Trophoblast cell (in vitro differentiated cells and primary cell): Measurements from ENCODE around the gene MAGI1.

Experiments used
- DNase-seq, 2 donors: peaks; one replicate each; pipeline ENCODE4 v3.0.0-alpha.2; 2016
- H2AFZ ChIP-seq: 2 replicates; pipeline ENCODE4 v1.6.1; 2013; ENCODE audit warnings: low read length, moderate library complexity, mild to moderate bottlenecking; ENCODE audit not compliant: insufficient read depth, poor library complexity
- H2AK5ac ChIP-seq: 2 replicates; pipeline ENCODE4 v1.6.1; 2013; ENCODE audit warnings: mild to moderate bottlenecking, low read length
- H2BK120ac ChIP-seq: 2 replicates; pipeline ENCODE4 v1.6.1; 2013; ENCODE audit warnings: low read length, mild to moderate bottlenecking, moderate library complexity; ENCODE audit not compliant: insufficient read depth, poor library complexity
- H2BK12ac ChIP-seq: 2 replicates; pipeline ENCODE4 v1.6.1; 2013; ENCODE audit warnings: mild to moderate bottlenecking, low read length, moderate library complexity
- H2BK5ac ChIP-seq: 2 replicates; pipeline ENCODE4 v1.6.1; 2013; ENCODE audit warnings: low read length, low read depth, moderate library complexity, mild to moderate bottlenecking; ENCODE audit not compliant: poor library complexity
- H3K14ac ChIP-seq: 2 replicates; pipeline ENCODE4 v1.6.1; 2013; ENCODE audit warnings: mild to moderate bottlenecking, low read length
- H3K18ac ChIP-seq: 2 replicates; pipeline ENCODE4 v1.6.1; 2013; ENCODE audit warnings: mild to moderate bottlenecking, low read length
- H3K23ac ChIP-seq: 2 replicates; pipeline ENCODE4 v1.6.1; 2013; ENCODE audit warnings: low read length
- H3K27ac ChIP-seq: 2 replicates; pipeline ENCODE4 v1.5.1; 2013; ENCODE audit warnings: low read depth, mild to moderate bottlenecking, inconsistent platforms, low read length, moderate library complexity
- H3K27me3 ChIP-seq: 2 replicates; pipeline ENCODE4 v1.6.1; 2013; ENCODE audit warnings: inconsistent platforms, mild to moderate bottlenecking, low read length, moderate library complexity; ENCODE audit not compliant: insufficient read depth
- H3K36me3 ChIP-seq, 2 experiments: 1 replicate in 1 of 2; 2 replicates in 1 of 2; pipeline ENCODE4 v1.6.1; 2013; ENCODE audit warnings: low read length in 2 of 2, mild to moderate bottlenecking in 2 of 2, moderate library complexity in 1 of 2; ENCODE audit not compliant: insufficient read depth in 2 of 2, control insufficient read depth in 1 of 2
- H3K4ac ChIP-seq: 2 replicates; pipeline ENCODE4 v1.6.1; 2013; ENCODE audit warnings: low read depth, mild to moderate bottlenecking, low read length, moderate library complexity
- H3K4me1 ChIP-seq, 2 experiments: 1 replicate in 1 of 2; 2 replicates in 1 of 2; pipeline ENCODE4 v1.6.1; 2013; ENCODE audit warnings: low read length in 2 of 2, mild to moderate bottlenecking in 2 of 2, moderate library complexity in 1 of 2; ENCODE audit not compliant: insufficient read depth in 2 of 2, control insufficient read depth in 1 of 2
- H3K4me2 ChIP-seq: 2 replicates; pipeline ENCODE4 v1.6.1; 2013; ENCODE audit warnings: inconsistent platforms, mild to moderate bottlenecking, low read length, moderate library complexity
- H3K4me3 ChIP-seq: 2 replicates; pipeline ENCODE4 v1.5.1; 2013; ENCODE audit warnings: mild to moderate bottlenecking, low read depth, low read length, inconsistent platforms
- H3K79me1 ChIP-seq: one replicate; pipeline ENCODE4 v1.6.1; 2013; ENCODE audit warnings: low read length
- H3K79me2 ChIP-seq: 2 replicates; pipeline ENCODE4 v1.6.1; 2013; ENCODE audit warnings: low read length, mild to moderate bottlenecking; ENCODE audit not compliant: control insufficient read depth, insufficient read depth, poor library complexity
- H3K9ac ChIP-seq: 2 replicates; pipeline ENCODE4 v1.6.1; 2013; ENCODE audit warnings: mild to moderate bottlenecking, low read length
- H3K9me3 ChIP-seq: 2 replicates; pipeline ENCODE4 v1.6.1; 2013; ENCODE audit warnings: low read depth, mild to moderate bottlenecking, control low read depth, inconsistent platforms, low read length; ENCODE audit not compliant: insufficient read depth
- H4K12ac ChIP-seq: 2 replicates; pipeline ENCODE4 v1.6.1; 2013; ENCODE audit warnings: low read depth, mild to moderate bottlenecking, low read length, moderate library complexity
- H4K8ac ChIP-seq: 2 replicates; pipeline ENCODE4 v1.6.1; 2013; ENCODE audit warnings: low read depth, mild to moderate bottlenecking, low read length, moderate library complexity
- H4K91ac ChIP-seq: one replicate; pipeline ENCODE4 v1.6.1; 2013; ENCODE audit warnings: low read depth, mild to moderate bottlenecking, low read length, moderate library complexity
- WGBS: extraction: QIAGEN DNeasy Blood & Tissue Kit; methylation state at CpG from one replicate; pipeline ENCODE4 v1.1.7; 2013; ENCODE audit warnings: missing lambda C conversion rate; ENCODE audit not compliant: insufficient read length, insufficient coverage; ENCODE audit errors: extremely low coverage; 5-methylcytosine and 5-hydroxymethylcytosine counted together

MAGI1 gene

GRCh38 chr3:65576966-65577365 is 461.8 kb downstream of the MAGI1 start:
- Histone ChIP-seq H2AK5ac (no peak overlapping the region), H2BK5ac (no peak overlapping the region), H3K27me3 (no peaks in the 10 kb centered on the region), H2AFZ (no peak overlapping the region), H4K8ac (no peak overlapping the region), H2BK12ac (no peak overlapping the region), H3K27ac (no peak overlapping the region), H3K23ac (no peak overlapping the region), H3K79me2 (no peaks in the 10 kb centered on the region), H4K91ac (no peak overlapping the region), H3K9me3 (no peaks in the 10 kb centered on the region), H3K9ac (no peak overlapping the region), H4K12ac (no peak overlapping the region), H3K14ac (no peak overlapping the region), H3K79me1 (no peaks in the 10 kb centered on the region), H3K36me3 (no peaks in the 10 kb centered on the region), H3K18ac (no peak overlapping the region), H2BK120ac (no peak overlapping the region), H3K4ac (no peak overlapping the region), H3K4me3 (no peak overlapping the region), H3K4me1 (no peaks in the 10 kb centered on the region), H3K4me2 (no peak overlapping the region)
- DNase-seq: no peak
- WGBS: no CpG with 5 or more reads among the region's 2 CpGs

DNA sequence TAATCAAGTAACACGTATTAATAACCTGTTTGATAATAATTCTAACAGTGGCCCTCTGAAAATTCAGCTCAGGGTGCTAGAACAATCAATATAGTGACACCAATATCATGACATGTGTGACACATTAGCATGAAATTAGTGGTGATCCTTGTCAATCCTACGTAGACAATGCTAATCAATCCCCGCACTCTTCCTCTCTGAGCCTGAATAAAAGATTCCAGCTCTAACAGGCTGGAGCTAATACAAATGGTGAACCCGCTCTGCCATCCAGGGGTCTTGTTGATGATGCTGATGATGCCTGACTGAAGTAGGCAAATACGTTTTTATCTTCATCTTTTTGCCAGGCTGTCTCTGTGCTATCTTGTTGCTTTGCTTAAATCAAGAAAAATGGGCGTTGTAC is 462.5 kb downstream of the MAGI1 start:
- Histone ChIP-seq H4K12ac (no peak overlapping the region), H3K14ac (no peak overlapping the region), H3K4me1 (no peaks in the 10 kb centered on the region), H3K9me3 (no peaks in the 10 kb centered on the region), H2AK5ac (no peak overlapping the region), H3K23ac (no peak overlapping the region), H3K27me3 (no peaks in the 10 kb centered on the region), H4K8ac (no peak overlapping the region), H2BK5ac (no peak overlapping the region), H3K27ac (no peak overlapping the region), H2BK120ac (no peak overlapping the region), H3K36me3 (no peaks in the 10 kb centered on the region), H3K79me1 (no peaks in the 10 kb centered on the region), H3K4ac (no peak overlapping the region), H3K4me3 (no peak overlapping the region), H2AFZ (no peak overlapping the region), H4K91ac (no peak overlapping the region), H2BK12ac (no peak overlapping the region), H3K4me2 (no peak overlapping the region), H3K79me2 (no peaks in the 10 kb centered on the region), H3K9ac (no peak overlapping the region), H3K18ac (no peak overlapping the region)
- DNase-seq: no peak
- WGBS: no CpG with 5 or more reads among the region's 6 CpGs

- H3K14ac ChIP-seq: no peak overlapping the region
- no peak overlapping the region for H4K12ac ChIP-seq
- H3K4me1 ChIP-seq: no peaks in the 10 kb centered on the region
- H3K36me3 ChIP-seq: no peaks in the 10 kb centered on the region
- no peak overlapping the region for H2AK5ac ChIP-seq
- H3K27me3 ChIP-seq: no peaks in the 10 kb centered on the region
- H2BK5ac ChIP-seq: no peak overlapping the region
- no peak overlapping the region for H3K23ac ChIP-seq
- H3K18ac ChIP-seq: no peak overlapping the region
- H3K79me1 ChIP-seq: no peaks in the 10 kb centered on the region
- no CpG with 5 or more reads among the region's 1 CpG for WGBS
- no peak overlapping the region for H3K4me3 ChIP-seq
- no peaks in the 10 kb centered on the region for H3K9me3 ChIP-seq
- H3K4me2 ChIP-seq: no peak overlapping the region
- no peak overlapping the region for H2AFZ ChIP-seq
- no peak overlapping the region for H3K9ac ChIP-seq
- H4K91ac ChIP-seq: no peak overlapping the region
- no peak overlapping the region for H2BK120ac ChIP-seq
- H4K8ac ChIP-seq: no peak overlapping the region
- H3K79me2 ChIP-seq: no peaks in the 10 kb centered on the region
- no peak overlapping the region for H2BK12ac ChIP-seq
- no peak overlapping the region for H3K27ac ChIP-seq
- DNase-seq: peak in 1 of 2 donors; percentile 5
- H3K4ac ChIP-seq: no peak overlapping the region
These were observed 463.3 kb downstream of the MAGI1 start for GRCh38 chr3:65575376-65575840.

DNA sequence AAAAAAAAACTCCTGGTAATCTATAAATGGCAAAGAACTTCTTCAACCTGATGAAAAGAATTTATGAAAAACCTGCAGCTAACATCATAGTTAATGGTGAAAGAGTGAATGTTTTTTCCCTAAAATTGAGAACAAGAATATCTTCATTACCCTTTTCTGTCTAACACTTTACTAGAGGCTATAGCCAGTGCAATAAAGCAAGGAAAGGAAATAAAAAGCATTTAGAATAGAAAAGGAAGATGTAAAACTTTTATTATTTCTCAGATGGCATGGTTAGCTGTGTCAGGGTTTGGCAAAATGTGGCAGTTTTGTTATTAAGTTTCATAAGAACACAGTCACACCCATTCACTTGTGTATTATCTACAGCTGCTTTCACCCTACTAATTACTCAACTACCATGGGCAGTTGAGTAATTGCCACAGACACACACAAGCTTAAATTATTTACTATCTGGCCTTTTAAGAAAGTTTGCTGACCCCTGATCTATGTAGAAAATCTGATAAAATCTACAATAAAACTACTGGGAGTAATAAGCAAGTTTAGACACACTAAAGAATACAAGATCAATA is 465.1 kb downstream of the MAGI1 start:
- Histone ChIP-seq H3K4ac (no peak overlapping the region), H3K79me1 (no peaks in the 10 kb centered on the region), H3K9me3 (no peaks in the 10 kb centered on the region), H3K18ac (no peak overlapping the region), H3K9ac (no peak overlapping the region), H2AFZ (no peak overlapping the region), H3K27me3 (no peaks in the 10 kb centered on the region), H3K27ac (no peak overlapping the region), H3K14ac (no peak overlapping the region), H2BK120ac (no peak overlapping the region), H3K79me2 (no peaks in the 10 kb centered on the region), H3K4me1 (no peaks in the 10 kb centered on the region), H3K4me2 (no peak overlapping the region), H4K12ac (no peak overlapping the region), H2BK12ac (no peak overlapping the region), H2AK5ac (no peak overlapping the region), H3K36me3 (no peaks in the 10 kb centered on the region), H4K91ac (no peak overlapping the region), H3K23ac (no peak overlapping the region), H2BK5ac (no peak overlapping the region), H3K4me3 (no peak overlapping the region), H4K8ac (no peak overlapping the region)
- no peak for DNase-seq
